Central memory CD8-positive, alpha-beta T cell (primary cell): Measurements from ENCODE around the gene EPHA6.
"Not testable (repeated sequence)": the region's sequence is repeated elsewhere in the genome, so short reads cannot be mapped to it uniquely, and the experiment has no call there.

ENCODE experiments used
- ATAC-seq: fragments of 150-1000 bp; cut with Tn5 transposase; replicated peaks from 2 replicates; pipeline ENCODE4 v1.10.0; 2022; ENCODE audit warnings: mild to moderate bottlenecking, moderate FRiP score, moderate number of reproducible peaks; ENCODE audit not compliant: poor library complexity, severe bottlenecking; ENCODE audit errors: extremely low read depth
- DNase-seq, 2 donors: peaks; one replicate each; pipeline ENCODE4 v3.0.0; 2021; ENCODE audit warnings: low spot score in 2 of 2
- H3K27ac Mint-ChIP-seq: one replicate; pipeline ENCODE4 v1.8.0; 2022; ENCODE audit warnings: low read depth, mild to moderate bottlenecking, moderate library complexity, mixed read lengths
- H3K27me3 Mint-ChIP-seq: one replicate; pipeline ENCODE4 v1.8.0; 2022; ENCODE audit warnings: mixed read lengths
- H3K36me3 Mint-ChIP-seq: one replicate; pipeline ENCODE4 v1.8.0; 2022; ENCODE audit warnings: mild to moderate bottlenecking, moderate library complexity, mixed read lengths; ENCODE audit not compliant: insufficient read depth
- H3K4me1 Mint-ChIP-seq: one replicate; pipeline ENCODE4 v1.8.0; 2022; ENCODE audit warnings: mixed read lengths
- H3K4me3 Mint-ChIP-seq: one replicate; pipeline ENCODE4 v1.8.0; 2022; ENCODE audit warnings: mild to moderate bottlenecking, moderate library complexity, mixed read lengths
- H3K9me3 Mint-ChIP-seq: one replicate; pipeline ENCODE4 v1.8.0; 2022; ENCODE audit warnings: mixed read lengths

The EPHA6 gene

DNA sequence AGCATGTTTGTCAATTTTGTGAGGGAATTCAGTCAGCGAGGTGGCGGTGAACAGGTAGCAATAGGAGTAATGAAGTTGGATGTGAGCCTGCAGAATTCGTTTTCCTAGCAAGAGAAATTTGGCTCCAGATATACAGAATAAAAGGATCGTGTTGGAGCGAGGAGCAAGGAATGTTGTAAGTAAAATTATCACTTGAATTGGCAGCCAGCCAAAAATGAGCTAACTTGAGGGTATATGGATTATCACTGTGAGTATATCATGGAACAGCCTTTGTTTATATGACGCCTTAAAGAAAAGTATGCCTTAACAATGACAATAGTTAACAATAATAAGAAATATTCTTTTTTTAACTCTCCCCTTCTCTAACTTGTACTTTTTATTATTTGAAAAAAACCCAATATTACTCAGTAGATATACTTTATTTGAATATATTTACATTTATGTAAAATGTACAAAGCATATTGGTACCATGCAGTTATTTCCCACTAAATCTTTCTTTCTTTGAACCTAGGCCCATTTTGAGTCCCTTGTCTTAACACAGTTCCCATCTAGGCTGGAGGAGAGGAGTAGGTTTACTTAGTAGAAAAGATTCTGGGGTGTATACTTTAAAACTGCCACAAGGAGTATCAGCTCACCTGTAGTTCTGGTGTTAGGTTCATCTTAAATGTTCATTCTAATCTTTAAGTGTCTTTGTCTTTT, 29.3 kb downstream of the EPHA6 start:
- H3K36me3 Mint-ChIP-seq: no peaks in the 10 kb centered on the region
- H3K4me1 Mint-ChIP-seq: no peaks in the 10 kb centered on the region
- DNase-seq (no peak), ATAC-seq (no peak)
- peaks cover 22% of the 10 kb centered on the region for H3K9me3 Mint-ChIP-seq
- no peak overlapping the region for H3K27ac Mint-ChIP-seq
- no peak overlapping the region for H3K4me3 Mint-ChIP-seq
- H3K27me3 Mint-ChIP-seq: no peaks in the 10 kb centered on the region

DNA sequence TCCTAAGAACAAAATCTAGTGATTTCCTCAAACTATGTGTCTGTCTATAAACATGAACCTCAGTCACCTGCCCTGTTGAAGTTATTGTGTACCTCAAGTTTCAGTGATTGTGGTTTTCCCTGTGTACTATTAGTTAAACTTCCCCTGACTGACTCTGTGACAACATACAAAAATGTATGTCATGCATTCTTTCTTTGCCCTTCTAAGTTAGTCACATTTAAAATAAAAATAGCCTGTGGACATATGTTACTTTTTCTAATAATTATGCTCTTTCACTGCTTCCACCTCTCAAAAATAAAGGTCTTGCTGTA, 29.8 kb downstream of the EPHA6 start:
- Mint-ChIP-seq H3K27ac (no peak overlapping the region), H3K27me3 (no peaks in the 10 kb centered on the region), H3K36me3 (no peaks in the 10 kb centered on the region), H3K4me1 (no peaks in the 10 kb centered on the region), H3K4me3 (no peak overlapping the region), H3K9me3 (peaks cover 22% of the 10 kb centered on the region)
- no peak for DNase-seq
- ATAC-seq: no peak

DNA sequence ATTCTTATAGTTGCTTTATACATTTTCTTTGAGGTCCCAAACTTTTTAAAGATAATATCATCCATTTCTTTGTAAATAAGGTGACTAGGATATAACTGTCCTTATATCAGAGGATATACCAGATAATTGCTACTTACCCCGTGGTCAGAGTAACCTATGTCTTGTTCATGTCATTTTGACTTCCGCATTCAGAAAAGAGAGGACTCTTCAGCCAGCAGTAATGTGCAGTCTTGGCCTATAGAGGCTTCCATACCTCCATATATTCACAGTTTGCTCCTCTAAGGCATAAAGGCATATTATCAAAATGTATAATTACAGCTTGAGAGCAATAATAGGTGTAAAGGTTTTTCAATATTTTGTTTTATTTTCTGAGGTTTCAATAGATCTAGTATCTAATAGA, 38.5 kb downstream of the EPHA6 start:
- H3K27ac Mint-ChIP-seq: no peak overlapping the region
- H3K36me3 Mint-ChIP-seq: no peaks in the 10 kb centered on the region
- no peaks in the 10 kb centered on the region for H3K27me3 Mint-ChIP-seq
- no peak for ATAC-seq
- DNase-seq: no peak
- no peak overlapping the region for H3K4me3 Mint-ChIP-seq
- peaks cover 21% of the 10 kb centered on the region for H3K9me3 Mint-ChIP-seq
- H3K4me1 Mint-ChIP-seq: no peaks in the 10 kb centered on the region

DNA sequence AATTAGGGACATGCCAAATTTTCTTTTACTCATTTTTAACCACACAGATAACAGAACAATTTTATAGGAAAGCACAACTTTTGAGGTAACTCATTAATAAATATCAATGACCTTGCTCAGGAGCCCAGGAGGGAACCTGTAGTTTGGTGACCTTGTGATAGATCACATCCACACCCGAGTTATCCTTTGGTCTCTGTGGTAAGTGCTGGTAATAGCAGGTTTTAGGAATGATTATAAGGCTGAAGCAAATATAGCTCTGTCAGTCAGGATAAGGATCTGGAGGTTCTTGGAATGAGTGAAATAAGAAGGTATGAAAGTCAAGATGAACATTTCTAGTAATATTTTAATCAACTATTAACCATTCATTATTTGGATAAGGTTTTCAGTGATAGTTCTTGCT, 46.5 kb downstream of the EPHA6 start:
- Mint-ChIP-seq H3K4me3 (no peak overlapping the region), H3K27me3 (no peaks in the 10 kb centered on the region), H3K4me1 (no peaks in the 10 kb centered on the region), H3K9me3 (peaks cover 6% of the 10 kb centered on the region), H3K27ac (no peak overlapping the region), H3K36me3 (no peaks in the 10 kb centered on the region)
- ATAC-seq: no peak
- no peak for DNase-seq

DNA sequence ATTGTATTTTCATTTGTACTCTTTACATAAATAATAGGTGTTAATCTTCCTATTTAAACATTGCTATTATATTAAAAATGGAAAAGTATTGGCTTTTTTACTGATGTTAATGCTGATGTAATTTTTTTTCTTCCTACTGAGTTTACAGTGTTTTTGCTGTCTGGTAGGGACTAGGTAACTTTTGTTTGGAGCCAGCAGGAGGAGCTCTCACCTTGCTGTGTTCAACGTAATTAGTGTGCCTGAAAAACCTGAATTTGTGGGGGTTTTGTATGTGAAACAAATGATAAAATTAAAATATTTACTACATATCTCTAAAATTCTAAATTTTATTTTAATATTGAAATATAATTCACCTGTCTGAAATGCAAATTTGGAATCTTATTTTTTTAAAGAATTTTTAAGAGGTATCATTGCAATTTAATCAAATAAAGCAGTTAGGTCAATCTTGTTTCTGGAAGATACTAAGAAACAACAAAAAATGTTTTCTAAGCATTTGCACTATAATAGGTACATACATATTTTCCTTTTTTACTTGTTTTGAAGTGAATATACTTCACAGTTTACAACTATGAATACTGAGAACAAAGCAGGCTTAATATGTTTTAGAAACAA, 48.8 kb downstream of the EPHA6 start:
- Mint-ChIP-seq H3K4me1 (no peaks in the 10 kb centered on the region), H3K36me3 (no peaks in the 10 kb centered on the region), H3K9me3 (peaks cover 3% of the 10 kb centered on the region), H3K27me3 (no peaks in the 10 kb centered on the region), H3K27ac (no peak overlapping the region), H3K4me3 (no peak overlapping the region)
- DNase-seq (no peak), ATAC-seq (no peak)

DNA sequence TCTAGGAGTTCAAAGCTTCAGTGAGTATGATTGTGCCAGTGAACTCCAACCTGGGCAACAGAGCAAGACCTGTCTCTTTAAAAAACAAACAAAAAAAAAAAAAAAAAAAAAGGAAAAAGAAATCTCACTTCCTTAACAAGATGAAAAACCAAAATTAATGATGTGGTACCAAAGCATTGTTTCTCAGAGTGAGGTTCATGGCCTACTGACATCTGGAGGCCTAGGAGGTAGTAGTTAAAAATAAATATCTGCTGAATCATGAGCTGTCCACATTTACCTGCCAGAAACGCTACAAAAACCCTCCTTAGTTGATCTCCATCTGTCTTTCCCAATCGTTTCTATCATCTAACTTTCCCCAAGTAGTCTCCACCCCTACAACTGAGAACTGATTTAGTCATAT, 51.2 kb downstream of the EPHA6 start:
- no peaks in the 10 kb centered on the region for H3K4me1 Mint-ChIP-seq
- no peaks in the 10 kb centered on the region for H3K9me3 Mint-ChIP-seq

DNA sequence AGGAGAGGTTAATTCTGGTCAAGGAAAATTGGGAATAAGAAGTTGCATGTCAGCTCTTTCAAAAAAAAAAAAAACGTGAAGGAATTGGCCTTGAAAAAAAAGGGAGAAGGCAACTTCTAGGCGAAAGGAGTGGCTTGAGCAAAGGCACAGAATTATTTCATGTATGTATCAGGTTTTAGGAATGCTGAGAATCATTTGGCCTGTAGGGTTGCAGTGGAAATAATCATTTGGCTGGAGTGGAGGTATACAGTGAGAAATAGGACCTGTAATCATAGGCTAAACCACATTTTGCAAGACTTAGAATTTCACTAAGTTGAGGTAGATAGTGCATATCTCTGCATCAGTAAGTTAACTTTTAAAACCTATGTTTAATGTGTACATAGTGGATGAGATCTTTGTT, 54.9 kb downstream of the EPHA6 start:
- Mint-ChIP-seq H3K27me3 (no peaks in the 10 kb centered on the region), H3K4me1 (no peaks in the 10 kb centered on the region), H3K27ac (no peak overlapping the region), H3K36me3 (no peaks in the 10 kb centered on the region), H3K9me3 (no peaks in the 10 kb centered on the region), H3K4me3 (no peak overlapping the region)
- DNase-seq: no peak
- ATAC-seq: no peak

More for the DNA sequence above, 51.2 kb downstream of the EPHA6 start:
- ATAC-seq: no peak
- Mint-ChIP-seq H3K36me3 (no peaks in the 10 kb centered on the region), H3K4me3 (no peak overlapping the region), H3K27me3 (no peaks in the 10 kb centered on the region), H3K27ac (no peak overlapping the region)
- no peak for DNase-seq

DNA sequence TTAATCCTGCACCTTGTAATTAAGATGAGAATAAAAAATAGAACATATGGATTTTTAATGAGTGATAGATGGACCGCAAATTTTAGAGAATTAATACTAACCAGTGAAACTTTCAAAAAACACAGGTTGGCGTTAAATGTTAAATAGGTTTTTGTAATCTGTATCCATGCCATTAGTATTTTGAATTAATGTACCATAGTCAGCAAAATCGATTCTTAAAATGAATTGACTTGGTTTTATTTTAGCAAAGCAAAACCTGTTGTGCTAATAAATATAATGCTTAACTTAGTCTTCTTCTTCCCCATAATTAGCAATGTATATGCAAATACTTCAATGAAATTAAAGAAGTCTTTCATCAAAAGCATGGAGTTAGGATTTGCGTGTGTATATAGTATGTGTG, 63.1 kb downstream of the EPHA6 start:
- DNase-seq (no peak), ATAC-seq (no peak)
- Mint-ChIP-seq H3K27ac (no peak overlapping the region), H3K4me1 (no peaks in the 10 kb centered on the region), H3K27me3 (no peaks in the 10 kb centered on the region), H3K9me3 (peaks cover 13% of the 10 kb centered on the region), H3K36me3 (no peaks in the 10 kb centered on the region), H3K4me3 (no peak overlapping the region)

DNA sequence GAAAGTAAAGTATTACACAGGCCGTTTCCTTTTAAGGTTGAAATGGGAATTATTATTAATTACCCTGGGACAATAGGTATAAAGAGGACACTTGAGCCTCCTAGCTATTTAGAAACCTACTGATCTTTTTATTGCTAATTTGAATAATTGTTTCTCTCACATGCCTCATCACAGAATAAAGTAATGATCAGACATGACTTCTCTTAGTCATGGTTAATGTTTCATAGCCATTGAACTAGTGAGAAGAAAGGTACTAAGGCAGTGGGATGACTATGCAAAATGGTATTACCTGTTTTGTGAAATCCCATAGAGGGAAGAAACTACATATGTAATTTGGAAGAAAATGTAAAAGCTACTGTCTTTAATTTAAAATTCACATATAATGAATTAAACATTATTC, 85.6 kb downstream of the EPHA6 start:
- H3K27me3 Mint-ChIP-seq: no peaks in the 10 kb centered on the region
- no peaks in the 10 kb centered on the region for H3K36me3 Mint-ChIP-seq
- no peak overlapping the region for H3K4me3 Mint-ChIP-seq
- no peaks in the 10 kb centered on the region for H3K4me1 Mint-ChIP-seq
- no peak for DNase-seq
- H3K9me3 Mint-ChIP-seq: no peaks in the 10 kb centered on the region
- no peak overlapping the region for H3K27ac Mint-ChIP-seq
- no peak for ATAC-seq

DNA sequence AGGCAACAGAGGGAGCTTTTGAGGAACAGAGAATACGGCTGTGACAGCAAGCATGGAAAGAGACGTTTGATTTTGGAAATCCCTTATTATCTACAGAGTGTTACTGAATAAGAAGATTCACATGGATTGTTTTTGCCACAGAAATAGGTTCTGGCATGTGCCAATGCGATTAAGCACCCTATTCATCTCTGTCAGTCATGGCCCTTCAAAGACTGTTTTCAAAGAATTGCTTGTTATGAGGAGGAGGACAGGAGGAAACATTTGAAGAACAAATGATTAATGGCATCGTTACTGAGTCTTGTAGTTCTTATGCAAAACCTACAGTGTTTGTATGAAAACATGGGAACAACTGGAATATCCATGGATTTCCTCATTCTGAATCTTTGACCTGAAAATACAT, 86.2 kb downstream of the EPHA6 start:
- H3K27me3 Mint-ChIP-seq: no peaks in the 10 kb centered on the region

DNA sequence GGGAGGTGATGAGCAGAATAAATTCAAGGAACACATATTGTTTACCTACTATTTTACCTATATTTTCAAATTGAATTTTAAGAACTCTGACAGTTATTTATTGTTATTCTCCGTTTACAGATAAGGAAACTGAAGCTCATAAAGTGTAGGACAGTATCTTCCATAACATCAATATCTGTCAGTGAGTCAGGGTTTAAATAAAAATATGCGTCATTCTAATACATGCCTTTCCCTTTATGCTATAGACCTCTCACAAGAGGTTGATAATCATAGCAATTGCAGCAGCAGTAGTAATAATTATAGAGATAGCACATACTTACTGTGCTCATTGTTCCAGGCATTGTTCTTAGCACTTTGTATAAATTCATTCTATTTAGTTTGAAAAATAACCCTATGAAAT, 101.1 kb downstream of the EPHA6 start:
- H3K27me3 Mint-ChIP-seq: no peaks in the 10 kb centered on the region
- no peaks in the 10 kb centered on the region for H3K4me1 Mint-ChIP-seq
- DNase-seq: no peak
- no peak for ATAC-seq
- no peak overlapping the region for H3K27ac Mint-ChIP-seq
- H3K9me3 Mint-ChIP-seq: peaks cover 10% of the 10 kb centered on the region
- no peak overlapping the region for H3K4me3 Mint-ChIP-seq
- no peaks in the 10 kb centered on the region for H3K36me3 Mint-ChIP-seq

More for the DNA sequence above, 86.2 kb downstream of the EPHA6 start:
- DNase-seq: no peak
- Mint-ChIP-seq H3K9me3 (no peaks in the 10 kb centered on the region), H3K4me3 (no peak overlapping the region), H3K4me1 (no peaks in the 10 kb centered on the region), H3K36me3 (no peaks in the 10 kb centered on the region), H3K27ac (no peak overlapping the region)
- ATAC-seq: no peak

DNA sequence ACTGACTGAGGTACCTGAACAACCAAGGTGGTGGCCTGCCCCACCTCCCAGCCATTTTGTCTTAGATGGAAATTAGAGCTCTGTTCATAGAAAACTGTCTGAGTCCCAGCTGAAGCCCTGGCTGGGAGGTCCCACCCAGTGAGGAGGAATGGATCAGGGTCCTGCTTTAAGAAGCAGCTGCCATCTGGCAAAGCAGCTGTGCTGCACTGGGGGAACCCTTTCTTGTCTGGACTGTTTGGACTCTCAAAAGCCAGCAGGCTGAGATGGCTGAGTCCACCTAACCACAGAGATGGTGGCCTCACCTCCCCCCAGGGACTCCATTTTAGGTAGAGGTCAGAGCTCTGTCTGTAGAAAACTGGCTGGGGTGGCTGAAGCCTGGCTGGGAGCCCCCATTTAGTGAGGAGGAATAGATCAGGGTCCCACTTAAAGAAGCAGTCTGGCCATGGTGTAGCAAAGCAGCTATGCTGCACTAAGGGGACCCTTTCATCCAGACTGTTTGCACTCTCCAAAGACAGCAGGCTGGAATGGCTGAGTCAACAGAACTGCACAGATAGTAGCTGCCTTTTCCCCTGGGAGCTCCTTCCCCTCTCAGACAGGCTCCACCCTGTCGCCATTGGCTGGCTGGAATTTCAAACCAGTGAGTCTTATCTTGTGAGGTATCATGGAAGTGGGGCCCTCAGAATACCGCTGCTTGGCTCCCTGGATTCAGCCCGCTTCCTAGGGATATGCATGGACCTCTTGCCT, 116.9 kb downstream of the EPHA6 start:
- ATAC-seq (no peak), DNase-seq (no peak)
- Mint-ChIP-seq H3K27ac (no peak overlapping the region), H3K9me3 (peaks cover 26% of the 10 kb centered on the region), H3K36me3 (no peaks in the 10 kb centered on the region), H3K4me3 (no peak overlapping the region), H3K4me1 (no peaks in the 10 kb centered on the region), H3K27me3 (no peaks in the 10 kb centered on the region)

DNA sequence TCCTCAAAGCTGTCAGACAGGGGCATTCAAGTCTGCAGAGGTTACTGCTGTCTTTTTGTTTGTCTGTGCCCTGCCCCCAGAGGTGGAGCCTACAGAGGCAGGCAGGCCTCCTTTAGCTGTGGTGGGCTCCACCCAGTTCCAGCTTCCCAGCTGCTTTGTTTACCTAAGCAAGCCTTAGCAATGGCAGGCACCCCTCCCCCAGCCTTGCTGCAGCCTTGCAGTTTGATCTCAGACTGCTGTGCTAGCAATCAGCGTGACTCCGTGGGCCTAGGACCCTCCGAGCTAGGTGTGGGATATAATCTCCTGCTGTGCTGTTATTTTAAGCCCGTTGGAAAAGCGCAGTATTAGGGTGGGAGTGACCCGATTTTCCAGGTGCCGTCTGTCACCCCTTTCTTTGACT, 127.7 kb downstream of the EPHA6 start:
- not testable (repeated sequence) for H3K36me3 Mint-ChIP-seq, H3K4me1 Mint-ChIP-seq, ATAC-seq, H3K27ac Mint-ChIP-seq, DNase-seq, H3K27me3 Mint-ChIP-seq, H3K4me3 Mint-ChIP-seq
- H3K9me3 Mint-ChIP-seq: peaks cover 19% of the 10 kb centered on the region
